CD4-positive, alpha-beta T cell treated with Interleukin-10 for 1 hour (primary cell): ENCODE data around the gene CDH4.

Experiments
- DNase-seq: peaks from one replicate; pipeline ENCODE4 v3.0.0-alpha.2; 2020

The CDH4 gene

DNA sequence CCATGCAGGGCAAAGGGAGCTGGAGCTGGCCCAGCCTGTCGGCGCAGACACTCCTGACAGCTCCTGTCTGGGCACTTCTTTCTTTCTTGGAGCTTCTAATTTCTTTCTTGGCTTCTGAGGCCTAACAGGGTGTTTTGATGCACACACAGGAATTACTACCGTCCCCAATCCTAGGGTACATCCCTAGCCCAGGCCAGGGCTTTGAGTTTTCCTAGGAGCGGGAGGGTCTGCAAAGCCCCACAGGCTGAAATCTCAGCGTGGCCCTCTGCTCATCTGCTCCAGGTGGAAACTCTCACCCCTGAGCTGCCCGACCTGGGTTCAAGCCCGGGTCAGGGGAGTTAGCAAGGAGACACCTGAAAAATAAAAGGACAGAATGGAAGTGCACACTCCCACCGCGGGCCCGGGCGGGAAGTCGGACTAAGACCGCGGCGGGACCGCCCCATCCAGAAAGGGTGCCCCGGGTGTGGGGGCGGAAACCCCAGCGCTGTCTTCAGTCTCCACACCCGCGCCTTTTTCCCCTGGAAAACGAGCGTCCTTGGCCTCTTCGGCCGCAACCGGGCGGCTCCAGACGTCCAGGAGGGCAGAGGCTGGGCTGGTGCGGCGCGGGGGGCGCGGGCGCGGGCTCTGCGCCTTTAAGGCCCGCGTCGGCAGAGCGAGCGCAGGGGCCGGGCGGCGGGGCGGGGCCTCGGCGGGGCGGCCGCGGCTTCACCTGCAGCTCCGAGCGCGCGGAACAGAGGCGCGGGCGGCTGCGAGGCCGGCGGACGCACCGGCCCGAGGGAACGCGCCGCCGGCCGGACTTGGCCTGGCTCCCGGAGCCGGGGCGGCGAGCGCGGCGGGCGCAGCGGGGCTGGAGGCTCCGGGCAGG is at the start of gene CDH4:
TSS of gene CDH4 (plus strand) at position 733 of the 865 bp plus-strand sequence.
- no peak for DNase-seq

DNA sequence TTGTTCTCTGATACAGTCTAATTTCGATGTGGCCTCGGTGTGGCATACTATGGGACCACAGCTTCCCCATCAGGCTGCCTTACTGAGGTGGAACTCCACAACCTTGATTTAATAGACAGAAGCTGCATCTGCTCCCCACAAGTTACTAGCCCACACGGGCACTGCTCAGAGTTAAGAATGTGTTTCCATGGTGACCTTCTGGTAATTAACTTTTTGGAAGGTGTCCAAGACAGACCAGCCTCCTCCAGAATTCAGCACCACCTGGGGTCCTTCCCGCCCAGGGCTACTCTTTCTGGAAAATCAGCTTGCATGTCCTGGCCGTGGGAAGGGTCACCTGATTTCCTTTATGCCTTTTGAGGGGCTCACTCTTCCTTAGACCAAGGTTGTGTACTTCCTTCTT is 48.7 kb upstream of the CDH4 start:
- no peak for DNase-seq

DNA sequence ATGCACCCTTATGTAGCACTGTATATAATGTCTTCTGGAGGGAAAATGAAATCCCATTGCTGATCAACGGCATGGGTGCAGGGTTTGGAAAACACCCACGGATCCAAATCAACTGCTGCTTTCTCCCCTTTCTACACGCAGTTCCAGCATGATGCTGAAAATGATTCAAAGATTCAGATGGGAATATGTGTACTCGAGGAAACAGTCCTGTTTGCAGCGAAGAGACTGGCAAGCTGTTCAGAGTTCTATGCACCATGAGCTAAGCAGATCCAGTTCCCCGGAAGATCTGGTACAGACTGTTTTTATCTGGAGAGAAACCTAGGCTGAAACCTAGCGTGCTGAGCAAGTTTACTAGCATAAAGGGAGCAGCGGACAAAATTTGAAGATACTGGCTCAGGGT is 47.9 kb upstream of the CDH4 start:
- no peak for DNase-seq

DNA sequence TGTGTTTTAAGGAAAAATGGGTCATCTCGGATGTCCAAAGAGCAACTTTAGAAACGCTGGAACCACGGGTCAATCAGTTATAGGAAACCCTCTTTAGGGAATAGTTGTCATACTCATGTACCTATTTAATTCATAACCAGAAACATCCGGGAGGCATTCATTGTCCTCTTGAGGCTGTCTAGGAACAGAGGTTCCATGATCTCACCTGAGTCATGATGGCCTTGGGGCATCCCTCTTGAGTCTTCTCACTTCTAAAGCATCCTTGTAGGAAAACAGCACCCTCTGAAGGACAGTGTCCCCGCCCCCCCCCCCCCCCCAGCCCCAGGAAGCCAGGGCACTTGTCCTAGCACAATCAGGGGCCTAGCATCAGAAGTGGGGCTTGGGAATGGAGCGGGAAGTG is 46.3 kb upstream of the CDH4 start:
- no peak for DNase-seq

DNA sequence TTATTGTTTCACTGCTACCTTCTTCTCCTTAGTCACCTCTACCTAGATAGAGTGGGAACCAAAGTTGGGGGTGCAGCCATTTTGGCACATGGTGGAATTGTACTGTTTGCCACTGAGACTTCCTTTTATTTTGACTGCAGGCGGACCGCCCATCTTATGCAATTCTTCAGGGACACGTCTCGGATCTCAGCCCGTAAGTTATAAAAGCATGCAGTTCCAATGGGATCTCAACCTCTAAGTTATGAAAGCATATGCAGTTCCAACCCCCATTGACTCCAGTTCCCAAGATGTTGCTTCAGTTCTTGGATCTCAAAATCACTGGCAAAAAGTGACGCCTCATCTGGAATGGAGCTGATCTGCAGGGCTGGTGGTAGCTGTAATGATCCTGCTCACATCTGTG is 41.2 kb upstream of the CDH4 start:
- no peak for DNase-seq

DNA sequence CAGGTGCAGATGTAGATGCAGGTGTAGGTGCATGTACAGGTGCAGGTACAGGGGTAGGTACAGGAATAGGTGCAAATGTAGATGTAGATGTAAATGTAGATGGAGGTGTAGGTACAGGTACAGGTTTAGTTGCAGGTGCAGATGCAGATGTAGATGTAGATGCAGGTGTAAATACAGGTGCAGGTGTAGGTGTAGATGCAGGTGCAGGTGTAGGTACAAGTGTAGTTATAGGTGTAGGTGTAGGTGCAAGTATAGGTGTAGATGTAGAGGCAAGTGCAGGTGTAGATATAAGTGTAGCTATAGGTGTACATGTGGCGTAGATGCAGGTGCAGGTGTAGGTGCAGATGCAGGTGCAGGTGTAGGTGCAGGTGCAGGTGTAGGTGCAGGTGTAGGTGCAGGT is 34.2 kb upstream of the CDH4 start:
- DNase-seq, result no peak

DNA sequence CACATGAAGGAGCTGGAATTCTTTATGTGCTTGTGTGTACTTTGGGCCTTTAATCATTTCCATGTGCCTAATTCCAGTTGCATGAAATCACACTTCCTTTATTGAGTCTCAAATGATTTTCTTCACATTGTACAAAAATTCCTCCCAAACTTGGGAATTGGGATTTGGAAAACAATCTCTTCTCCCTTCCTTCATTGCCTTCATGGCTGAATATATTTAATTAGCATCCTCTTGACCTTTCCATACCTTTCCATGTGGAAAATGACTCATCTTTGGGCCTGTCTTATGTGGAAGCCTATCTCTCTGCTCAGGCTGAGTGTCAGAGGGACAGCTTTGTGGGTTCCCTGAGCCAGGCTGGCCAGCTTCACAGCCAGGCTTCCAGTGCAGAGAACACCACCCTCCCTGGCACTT is 33.0 kb upstream of the CDH4 start:
- DNase-seq, result no peak

DNA sequence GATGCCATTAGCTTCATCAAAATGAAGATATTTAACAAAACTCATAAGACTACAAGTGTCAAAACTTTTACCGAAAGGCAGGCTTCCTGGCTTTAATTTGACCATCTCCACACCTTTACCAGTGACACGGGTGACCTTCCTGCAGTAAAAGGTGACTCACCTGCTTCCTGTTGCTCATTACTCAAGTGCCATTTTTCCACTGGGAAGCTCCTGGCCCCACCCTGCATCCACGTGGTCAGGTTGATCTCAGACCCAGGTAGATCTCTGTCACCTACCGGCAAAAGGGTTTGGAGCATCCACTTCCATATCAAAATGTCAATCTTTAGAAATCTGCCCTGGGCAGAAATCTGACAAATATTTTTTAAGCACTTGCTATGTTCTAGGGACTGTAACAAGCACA is 31.9 kb upstream of the CDH4 start:
- DNase-seq, result no peak

DNA sequence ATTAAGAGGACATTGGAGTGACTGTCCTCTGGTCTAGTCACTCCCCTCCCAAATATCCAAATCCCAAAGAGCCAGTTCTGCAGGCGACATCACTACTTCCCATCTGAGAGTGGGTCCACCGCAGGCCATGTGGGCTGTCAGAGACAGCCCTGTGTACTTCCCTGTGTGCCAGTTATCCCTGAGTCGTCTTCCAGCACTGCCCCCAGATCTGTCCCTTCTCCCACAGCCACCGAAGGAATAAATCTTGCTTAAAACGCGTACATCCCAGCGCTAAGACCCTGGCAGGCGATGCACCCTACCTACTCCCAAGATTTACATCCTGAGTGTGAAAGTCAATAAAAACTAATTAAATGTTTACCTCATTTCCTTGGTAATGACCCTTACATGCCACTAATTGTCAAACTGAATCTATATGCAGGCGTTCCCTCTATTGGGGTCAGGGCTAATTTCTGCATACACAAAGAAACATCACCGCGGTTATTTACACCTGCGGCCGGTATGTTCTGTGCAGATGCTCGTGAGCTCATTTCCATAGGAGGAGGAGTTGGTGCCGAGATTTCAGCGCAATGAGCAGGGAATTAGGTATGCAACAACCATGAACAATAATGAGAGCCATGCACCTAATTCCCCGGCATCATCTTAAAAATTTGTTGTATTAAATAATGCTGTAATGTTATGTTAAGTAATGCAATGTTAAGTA is 31.3 kb upstream of the CDH4 start:
- no peak for DNase-seq

DNA sequence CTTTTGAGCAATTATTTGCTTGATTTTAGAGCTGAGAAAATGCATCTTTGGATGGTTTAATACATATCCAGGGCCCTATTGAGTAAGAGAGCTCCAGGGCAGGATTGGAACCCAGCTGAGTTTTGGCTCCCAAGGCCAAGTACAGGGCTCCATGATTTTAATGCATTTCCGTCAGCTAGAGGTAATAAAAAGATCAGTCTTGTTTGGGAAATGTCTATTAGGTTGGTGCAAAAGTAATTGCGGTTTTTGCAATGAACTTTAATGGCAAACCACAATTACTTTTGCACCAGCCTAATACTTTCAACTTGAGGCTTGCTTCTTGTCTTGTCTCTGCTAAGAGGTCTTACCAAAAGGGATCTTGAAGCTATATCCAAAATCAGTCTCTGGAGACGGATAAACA is 29.4 kb upstream of the CDH4 start:
- no peak for DNase-seq

DNA sequence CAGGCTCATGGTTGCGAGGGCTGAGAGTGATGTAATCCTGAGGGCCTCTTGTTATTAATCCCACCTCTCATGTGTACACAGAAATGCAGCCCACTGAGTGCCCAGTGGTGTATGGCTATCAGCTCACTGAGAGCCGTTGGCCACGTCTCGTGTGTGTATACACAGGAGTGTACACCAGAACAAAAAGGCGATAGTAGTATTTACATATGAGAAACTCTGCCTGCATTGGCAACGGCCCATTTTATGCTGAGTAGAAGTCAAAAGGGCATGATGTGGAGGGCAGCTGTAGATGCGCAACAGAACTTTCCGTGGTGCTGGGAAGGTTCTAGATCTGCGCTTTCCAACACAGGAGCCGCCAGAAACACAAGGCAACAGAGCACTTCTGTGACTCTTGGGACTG is 28.9 kb upstream of the CDH4 start:
- no peak for DNase-seq

DNA sequence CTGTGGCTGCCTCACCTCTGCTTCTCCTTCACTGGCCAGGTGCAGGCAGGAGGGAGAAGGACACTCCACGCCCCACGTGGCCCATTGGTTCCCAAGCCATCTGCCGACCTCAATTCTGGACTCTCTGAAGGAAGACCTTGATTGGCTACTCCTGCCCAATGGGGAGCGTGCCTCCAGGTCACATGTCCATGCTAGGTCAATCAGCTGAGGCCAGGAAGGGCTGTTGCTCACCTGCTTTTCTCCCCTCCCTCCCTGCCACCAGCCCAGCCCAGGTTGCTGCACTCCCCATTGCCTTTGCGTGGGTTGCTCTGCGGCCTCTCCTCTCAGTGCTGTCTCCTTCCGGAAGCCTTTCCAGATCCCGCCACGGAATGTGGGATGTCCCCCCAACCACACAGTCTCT is 21.9 kb upstream of the CDH4 start:
- no peak for DNase-seq

DNA sequence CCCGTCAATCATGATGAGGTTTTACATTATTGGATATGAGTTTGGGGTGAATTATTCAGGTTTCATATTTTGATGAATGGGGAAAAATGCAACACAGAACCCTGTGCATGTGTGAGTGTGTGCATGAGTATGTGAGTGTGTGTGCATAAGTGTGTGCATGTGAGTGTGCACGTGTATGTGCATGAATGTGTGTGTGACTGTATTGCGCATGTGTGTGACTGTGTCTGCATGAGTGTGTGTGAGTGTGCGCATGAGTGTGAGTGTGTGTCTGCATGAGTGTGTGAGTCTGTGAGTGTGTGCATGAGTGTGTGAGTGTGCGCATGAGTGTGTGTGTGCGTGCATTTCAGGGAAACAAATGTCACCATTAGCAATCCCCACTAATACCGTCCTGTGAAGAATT is 18.5 kb upstream of the CDH4 start:
- no peak for DNase-seq

DNA sequence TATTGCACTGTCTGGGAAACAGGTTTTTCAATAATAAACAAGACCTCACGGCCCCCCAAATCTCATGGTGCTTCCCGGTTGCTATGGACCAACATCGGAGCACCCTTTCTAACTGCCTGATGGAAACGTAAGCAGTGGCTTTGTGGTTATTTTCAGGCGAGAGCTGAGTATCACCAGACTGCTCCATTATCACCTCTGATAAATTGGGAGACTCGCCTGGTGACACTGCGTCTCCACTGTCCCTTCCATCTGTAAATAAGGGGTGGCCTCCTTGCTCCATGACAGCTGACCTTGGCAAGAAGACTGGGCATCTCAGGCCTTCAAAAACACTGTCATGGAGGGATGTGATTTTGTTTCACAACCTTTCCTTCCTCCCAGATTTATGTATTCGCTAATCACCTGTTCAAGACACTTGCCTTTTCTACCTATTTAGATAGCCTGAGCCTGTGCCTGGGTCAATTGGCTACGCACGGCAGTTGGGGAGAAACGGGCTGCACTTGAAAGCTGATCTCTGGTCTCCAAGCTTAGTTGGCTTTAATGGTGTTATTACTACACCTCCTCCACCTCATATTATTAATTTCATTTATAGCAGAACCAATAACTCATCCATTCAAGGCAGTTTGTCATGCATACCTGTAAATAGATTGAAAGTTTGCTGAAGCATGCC is 17.7 kb upstream of the CDH4 start:
- no peak for DNase-seq

DNA sequence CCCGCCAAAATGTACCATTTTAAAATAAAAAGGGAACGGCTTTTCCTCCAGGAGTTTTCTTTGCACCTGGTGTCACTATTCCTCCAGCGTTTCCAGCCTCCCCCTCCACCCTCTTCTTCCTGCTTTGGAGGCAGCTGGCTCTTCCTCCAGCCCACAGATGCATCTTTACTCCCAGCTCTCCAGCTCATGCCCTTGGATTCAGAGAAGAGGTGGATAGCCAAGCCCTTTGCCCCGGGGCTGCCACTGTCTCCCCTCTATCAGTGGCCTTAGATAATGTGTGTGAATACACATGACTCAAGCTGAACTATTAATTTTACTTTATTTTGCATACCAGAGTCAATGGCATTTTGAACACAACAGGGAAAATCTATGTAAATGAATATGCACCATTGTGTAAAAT is 15.3 kb upstream of the CDH4 start:
- DNase-seq, result no peak

DNA sequence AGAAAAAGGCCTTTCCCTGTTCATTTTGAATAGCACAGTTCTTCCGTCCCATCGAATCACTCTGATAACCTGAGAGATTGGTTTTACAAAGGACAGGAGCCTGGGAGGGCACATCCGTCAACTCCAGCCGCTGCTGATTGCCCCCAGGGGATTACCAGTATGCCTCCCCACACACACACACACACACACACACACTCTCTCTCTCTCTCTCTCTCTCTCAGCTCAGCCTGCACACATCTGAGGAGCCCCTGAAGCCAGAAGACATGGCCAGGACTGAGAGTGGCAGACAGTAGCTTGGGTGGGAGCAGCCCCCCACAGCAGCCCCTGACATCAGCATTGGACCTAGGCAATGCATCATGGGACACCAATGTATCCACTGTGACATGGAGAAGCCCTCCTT is 13.2 kb upstream of the CDH4 start:
- DNase-seq, result no peak

DNA sequence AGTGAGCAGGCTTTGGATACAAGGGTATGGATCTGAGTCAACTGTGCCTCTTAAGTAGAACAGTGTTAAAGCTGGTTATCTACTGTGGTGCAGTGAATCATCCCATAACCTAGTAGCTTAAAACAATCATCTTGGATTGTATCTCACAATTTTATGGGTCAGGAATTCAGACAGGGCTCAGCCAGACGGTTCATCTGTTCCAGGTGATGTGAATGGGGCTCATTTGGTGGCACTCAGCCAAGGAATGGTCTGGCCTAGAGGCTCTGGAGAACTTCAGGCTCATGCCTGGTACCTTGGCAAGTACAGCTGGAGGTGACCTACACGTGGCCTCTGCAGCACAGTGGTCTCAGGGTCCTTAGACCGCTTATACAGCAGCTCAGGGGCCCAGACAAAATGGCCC is 11.2 kb upstream of the CDH4 start:
- no peak for DNase-seq

DNA sequence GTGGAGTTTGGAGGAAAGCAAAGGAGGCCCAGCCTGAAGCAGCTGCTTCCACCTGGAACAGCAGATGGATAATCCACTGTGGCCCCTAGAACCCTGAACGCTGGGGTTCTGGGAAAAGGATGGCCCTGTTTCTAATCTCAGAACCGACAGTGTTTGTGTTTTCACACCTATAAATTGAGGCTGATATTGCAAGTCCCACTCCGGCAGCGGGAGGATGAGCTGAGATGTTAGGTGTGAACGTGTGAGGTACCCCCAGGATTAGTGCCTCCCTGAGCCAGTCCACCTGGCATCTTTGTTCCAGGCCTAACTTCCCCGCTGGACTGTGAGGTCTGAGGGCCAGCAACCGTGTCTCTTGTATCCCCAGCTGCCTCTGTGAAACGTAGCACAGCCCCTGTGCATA is 7.8 kb upstream of the CDH4 start:
- no peak for DNase-seq

DNA sequence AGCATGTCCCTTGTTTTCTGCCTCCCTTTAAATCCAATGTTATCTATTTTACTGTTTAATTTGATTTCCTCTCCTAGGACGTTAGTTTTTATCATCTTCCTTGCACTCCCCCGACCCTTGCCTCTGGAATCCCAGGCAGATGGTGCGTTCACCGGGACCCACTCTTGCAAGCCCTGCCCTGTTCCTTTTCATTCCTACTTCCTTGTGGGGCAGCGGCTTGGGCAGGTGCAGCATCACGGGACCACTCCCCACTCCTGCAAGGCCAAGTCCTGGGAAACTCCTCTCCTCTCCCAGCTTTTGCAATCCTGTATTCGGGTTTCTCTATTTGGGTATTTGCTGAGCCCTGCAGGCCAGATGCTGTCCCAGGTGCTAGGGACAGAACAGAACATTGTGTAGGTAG is 5.8 kb upstream of the CDH4 start:
- no peak for DNase-seq

DNA sequence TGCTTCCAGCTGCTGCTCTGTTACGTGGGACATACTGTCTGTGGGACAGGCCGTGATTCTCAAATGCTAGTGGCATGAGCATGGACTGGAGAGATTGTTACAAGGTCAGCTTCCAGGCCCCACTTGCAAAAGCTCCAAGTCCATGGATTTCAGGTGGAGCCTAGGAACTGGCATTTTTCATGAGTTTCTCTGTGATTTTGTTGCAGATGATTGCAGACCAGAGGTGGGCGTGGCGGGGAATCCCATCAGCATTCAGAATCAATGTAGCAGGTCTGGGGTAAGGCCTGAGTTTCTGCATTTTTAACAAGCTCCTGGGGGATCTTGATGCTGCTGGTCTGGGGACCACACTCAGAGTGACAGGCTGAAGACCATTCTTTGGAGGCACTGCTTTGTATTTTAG is 2.4 kb upstream of the CDH4 start:
- no peak for DNase-seq

DNA sequence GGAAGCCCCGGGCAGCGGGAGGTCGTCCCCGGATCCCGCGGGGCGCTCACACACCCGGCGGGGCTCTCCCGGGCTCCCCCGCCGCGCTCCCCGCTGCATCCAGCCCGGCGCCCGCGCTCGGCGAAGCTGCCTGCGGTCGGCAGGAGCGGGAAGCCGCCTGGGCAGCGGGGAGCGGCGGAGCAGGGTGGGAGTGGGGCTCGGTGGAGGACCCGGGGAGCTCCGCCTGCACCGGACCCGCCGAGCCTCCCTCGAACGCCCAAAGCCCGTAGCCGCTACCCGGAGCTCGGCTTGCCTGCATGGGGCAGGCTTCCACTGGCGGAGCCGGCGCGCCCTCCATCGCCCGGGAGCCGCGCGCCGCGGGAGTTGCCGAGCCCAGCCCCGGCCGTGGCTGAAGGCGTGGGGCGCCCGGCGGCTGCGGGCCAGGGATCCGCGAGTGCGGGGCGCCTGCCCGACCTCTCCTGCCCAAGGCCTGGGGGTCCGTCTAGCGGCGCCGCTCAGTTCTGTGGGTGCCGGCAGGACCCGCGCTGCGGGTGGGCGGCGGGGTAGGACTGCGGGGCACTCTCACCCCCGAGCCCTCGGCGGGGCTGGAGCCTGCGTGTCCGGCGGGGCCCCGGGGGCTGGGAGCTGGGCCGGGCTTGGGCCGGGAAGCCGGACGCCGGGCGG is 671 bp downstream of the CDH4 start:
- no peak for DNase-seq

DNA sequence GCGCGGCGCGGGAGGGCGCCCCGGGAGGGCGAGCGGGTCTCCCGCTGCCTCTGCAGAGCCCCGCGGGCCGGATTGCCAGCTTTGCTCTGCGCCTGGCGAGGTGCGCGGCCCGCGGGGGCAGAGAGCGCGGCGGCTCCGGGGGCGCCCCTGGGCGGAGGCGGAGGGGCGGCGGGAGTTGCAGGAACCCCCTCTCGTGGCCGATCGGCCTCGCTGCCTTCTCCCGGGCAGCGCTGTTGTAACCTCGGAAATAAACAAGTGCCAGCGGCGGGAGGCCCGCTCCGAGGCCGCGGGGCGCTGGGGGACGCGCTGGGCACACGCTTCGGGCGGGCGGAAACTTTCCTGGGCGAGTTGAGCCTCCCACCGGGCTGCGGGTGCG is 1.2 kb downstream of the CDH4 start:
- no peak for DNase-seq

DNA sequence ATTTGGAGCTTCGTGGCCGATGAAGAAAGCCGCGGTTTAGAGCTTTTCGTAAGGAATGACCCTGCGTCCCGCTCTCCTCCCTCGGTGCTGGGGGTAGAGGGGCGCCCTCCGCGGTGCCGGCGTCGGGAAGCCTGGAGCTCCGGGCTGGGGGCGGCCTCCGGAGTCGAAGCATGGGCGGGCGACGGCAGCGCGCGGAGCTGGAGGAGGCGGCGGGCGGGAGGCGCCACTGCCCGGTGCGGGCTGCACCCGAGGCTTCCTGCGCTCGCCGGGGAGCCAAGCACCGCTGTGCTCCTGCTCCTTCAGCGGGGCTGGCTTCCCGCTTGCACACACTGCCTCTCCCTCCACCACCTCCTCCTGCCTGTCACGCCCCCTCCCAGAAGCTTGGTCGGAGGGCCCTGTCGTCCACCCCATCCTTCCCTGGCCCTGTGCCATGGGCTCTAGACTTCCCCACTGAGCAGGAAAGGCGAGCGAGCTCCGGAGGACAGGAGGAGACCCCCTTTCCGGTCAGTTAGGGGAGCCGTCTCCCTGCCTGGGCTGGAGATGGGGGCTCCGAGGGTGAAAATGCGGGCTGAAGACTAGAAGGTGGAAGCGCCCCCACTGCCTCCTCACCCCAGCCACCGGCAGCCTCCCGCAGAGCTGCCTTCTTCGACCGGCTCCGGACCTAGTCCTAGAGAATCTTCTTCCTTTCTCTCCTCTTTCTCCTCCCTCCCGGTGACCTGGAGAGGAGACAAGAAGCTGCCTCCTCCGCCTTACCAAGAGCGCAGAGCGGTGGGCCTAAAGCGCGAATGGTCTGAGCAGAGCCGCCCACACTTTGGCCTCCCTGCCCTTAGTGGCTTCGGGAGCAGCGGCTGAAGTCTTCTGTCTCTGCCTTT is 1.8 kb downstream of the CDH4 start:
- no peak for DNase-seq
